Keratinocyte (primary cell): ENCODE data around the gene NADSYN1.

Experiments used
- EZH2 ChIP-seq: IDR thresholded peaks from one replicate; pipeline ENCODE4 v1.6.1; 2012; ENCODE audit warnings: inconsistent platforms, mild to moderate bottlenecking, low read length, moderate library complexity
- TF ChIP-seq, protein P1 (sequence below), 3 experiments: IDR thresholded peaks in 1 of 3; conservative IDR thresholded peaks in 1 of 3; optimal IDR thresholded peaks in 1 of 3; 2 replicates in 2 of 3; 3 replicates in 1 of 3; pipeline versions ENCODE3 to v1.5.1; 2011; ENCODE audit warnings: low read length in 3 of 3, mild to moderate bottlenecking in 3 of 3, moderate library complexity in 2 of 3, control low read depth in 1 of 3, inconsistent platforms in 1 of 3; ENCODE audit not compliant: insufficient read depth in 2 of 3; ENCODE audit errors: extremely low read depth in 1 of 3

DNA sequence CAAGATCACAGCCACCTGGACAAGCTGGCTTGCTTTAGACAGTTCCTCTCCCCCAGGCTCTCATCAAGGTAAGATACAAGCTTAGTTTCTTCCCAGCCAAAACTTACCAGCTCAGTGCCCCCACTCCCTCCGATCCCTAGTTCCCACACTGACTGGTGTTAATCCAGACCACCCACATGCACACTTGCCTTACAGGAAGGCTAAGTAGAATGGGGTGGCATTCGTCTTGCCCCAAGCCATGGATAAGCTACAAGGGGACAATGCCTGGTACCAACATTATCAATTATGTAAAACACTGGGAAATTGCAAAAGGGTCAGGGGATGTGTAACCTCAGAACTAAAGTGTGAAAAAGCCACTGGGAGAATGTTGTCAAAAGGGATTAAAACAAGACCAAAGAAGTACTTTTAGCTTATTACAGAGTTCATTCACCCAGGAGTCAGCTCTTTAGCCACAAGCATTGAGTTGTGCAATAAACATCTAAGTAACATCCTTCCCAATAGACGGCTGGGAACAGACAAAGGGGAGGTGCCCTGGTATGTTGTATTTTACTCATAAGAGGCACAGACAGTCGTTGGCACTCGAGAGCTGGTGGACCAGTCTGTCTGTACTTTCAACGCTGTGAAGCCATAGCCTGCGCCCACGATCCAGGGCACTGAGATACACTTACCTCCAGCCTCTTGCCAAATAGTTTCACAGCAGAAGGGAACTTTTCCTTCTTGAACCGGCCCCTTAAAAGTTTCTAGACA is 5.9 kb upstream of the NADSYN1 start:
- TF ChIP-seq, protein P1, sequence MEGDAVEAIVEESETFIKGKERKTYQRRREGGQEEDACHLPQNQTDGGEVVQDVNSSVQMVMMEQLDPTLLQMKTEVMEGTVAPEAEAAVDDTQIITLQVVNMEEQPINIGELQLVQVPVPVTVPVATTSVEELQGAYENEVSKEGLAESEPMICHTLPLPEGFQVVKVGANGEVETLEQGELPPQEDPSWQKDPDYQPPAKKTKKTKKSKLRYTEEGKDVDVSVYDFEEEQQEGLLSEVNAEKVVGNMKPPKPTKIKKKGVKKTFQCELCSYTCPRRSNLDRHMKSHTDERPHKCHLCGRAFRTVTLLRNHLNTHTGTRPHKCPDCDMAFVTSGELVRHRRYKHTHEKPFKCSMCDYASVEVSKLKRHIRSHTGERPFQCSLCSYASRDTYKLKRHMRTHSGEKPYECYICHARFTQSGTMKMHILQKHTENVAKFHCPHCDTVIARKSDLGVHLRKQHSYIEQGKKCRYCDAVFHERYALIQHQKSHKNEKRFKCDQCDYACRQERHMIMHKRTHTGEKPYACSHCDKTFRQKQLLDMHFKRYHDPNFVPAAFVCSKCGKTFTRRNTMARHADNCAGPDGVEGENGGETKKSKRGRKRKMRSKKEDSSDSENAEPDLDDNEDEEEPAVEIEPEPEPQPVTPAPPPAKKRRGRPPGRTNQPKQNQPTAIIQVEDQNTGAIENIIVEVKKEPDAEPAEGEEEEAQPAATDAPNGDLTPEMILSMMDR (optimal IDR thresholded peaks at IDR 0.05 in 1 of 3, IDR thresholded peaks at IDR 0.05 in 1 of 3, conservative IDR thresholded peaks at IDR 0.05 in 1 of 3; ENCODE audit: extremely low read depth in 1 of 3, insufficient read depth in 2 of 3, low read length in 3 of 3) = no peak
- no peak for TF ChIP-seq EZH2
